ENCODE results near the gene CAB39.

The CAB39 gene

DNA sequence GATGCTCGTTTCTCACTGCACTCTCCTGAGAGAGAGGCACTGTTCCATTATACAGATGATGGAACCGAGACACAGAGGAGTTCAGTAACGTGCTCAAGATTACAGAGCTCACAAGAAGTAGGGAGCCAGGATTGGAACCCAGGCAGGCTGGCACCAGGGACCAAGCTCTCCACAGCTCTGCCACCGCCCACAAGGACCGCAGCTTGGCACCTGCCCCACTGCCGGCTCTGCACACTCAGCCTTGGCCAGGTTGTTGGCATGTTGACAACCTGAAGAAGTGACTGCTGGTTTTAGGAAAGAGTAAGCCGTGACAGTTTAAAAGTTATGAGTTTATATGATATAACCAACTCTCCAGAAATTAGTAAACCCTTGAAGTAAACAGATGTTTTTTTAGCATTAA, 104.1 kb downstream of the CAB39 start:
- Histone ChIP-seq H3K4me3 (replicated peaks; ENCODE audit: insufficient read depth, low read length) (no peak overlapping the region), H3K27me3 (ENCODE audit: insufficient read depth, poor library complexity, severe bottlenecking) (no peaks in the 10 kb centered on the region), H3K27ac (replicated peaks) (no peak overlapping the region)
- no peak for DNase-seq (ENCODE audit: low read depth in 1 of 2, low spot score in 1 of 2)
- TF ChIP-seq, protein P1, sequence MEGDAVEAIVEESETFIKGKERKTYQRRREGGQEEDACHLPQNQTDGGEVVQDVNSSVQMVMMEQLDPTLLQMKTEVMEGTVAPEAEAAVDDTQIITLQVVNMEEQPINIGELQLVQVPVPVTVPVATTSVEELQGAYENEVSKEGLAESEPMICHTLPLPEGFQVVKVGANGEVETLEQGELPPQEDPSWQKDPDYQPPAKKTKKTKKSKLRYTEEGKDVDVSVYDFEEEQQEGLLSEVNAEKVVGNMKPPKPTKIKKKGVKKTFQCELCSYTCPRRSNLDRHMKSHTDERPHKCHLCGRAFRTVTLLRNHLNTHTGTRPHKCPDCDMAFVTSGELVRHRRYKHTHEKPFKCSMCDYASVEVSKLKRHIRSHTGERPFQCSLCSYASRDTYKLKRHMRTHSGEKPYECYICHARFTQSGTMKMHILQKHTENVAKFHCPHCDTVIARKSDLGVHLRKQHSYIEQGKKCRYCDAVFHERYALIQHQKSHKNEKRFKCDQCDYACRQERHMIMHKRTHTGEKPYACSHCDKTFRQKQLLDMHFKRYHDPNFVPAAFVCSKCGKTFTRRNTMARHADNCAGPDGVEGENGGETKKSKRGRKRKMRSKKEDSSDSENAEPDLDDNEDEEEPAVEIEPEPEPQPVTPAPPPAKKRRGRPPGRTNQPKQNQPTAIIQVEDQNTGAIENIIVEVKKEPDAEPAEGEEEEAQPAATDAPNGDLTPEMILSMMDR (IDR thresholded peaks at IDR 0.05; ENCODE audit: insufficient read depth, low read length), result no peak
- TF ChIP-seq GABPA (IDR thresholded peaks at IDR 0.05; ENCODE audit: low read depth) (no peak), SPI1 (IDR thresholded peaks at IDR 0.05; ENCODE audit: borderline replicate concordance, low read depth) (no peak)

DNA sequence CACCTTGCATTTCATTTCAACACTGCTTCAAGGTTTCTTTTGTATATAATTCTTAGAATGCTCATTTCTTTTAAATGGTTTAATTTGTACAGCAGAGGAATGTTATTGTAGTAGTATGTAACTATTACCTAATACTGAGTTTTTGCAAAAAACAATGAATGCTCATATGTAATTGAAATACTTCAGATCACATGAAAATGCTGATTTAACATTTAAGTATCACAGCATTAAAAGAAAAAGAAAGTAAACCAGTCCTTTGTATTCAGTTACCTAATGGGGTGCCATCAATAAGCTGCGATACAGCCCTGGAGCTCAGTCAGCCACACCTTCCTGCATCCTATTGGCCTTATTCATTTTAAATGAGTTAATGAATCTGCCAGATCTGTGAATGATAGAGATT, 106.8 kb downstream of the CAB39 start:
- Histone ChIP-seq H3K27ac (replicated peaks) (no peak overlapping the region), H3K4me3 (replicated peaks; ENCODE audit: insufficient read depth, low read length) (no peak overlapping the region), H3K27me3 (ENCODE audit: insufficient read depth, poor library complexity, severe bottlenecking) (no peaks in the 10 kb centered on the region)
- TF ChIP-seq POLR2AphosphoS5 (IDR thresholded peaks at IDR 0.05; ENCODE audit: low read depth), result no peak
- TF ChIP-seq, protein P2, sequence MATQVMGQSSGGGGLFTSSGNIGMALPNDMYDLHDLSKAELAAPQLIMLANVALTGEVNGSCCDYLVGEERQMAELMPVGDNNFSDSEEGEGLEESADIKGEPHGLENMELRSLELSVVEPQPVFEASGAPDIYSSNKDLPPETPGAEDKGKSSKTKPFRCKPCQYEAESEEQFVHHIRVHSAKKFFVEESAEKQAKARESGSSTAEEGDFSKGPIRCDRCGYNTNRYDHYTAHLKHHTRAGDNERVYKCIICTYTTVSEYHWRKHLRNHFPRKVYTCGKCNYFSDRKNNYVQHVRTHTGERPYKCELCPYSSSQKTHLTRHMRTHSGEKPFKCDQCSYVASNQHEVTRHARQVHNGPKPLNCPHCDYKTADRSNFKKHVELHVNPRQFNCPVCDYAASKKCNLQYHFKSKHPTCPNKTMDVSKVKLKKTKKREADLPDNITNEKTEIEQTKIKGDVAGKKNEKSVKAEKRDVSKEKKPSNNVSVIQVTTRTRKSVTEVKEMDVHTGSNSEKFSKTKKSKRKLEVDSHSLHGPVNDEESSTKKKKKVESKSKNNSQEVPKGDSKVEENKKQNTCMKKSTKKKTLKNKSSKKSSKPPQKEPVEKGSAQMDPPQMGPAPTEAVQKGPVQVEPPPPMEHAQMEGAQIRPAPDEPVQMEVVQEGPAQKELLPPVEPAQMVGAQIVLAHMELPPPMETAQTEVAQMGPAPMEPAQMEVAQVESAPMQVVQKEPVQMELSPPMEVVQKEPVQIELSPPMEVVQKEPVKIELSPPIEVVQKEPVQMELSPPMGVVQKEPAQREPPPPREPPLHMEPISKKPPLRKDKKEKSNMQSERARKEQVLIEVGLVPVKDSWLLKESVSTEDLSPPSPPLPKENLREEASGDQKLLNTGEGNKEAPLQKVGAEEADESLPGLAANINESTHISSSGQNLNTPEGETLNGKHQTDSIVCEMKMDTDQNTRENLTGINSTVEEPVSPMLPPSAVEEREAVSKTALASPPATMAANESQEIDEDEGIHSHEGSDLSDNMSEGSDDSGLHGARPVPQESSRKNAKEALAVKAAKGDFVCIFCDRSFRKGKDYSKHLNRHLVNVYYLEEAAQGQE (IDR thresholded peaks at IDR 0.05; ENCODE audit: insufficient replicate concordance, low read depth), result no peak
- no peak for TF ChIP-seq GABPA (IDR thresholded peaks at IDR 0.05; ENCODE audit: low read depth)
- TF ChIP-seq, protein P1 (IDR thresholded peaks at IDR 0.05; ENCODE audit: insufficient read depth, low read length), result no peak
- TF ChIP-seq SPI1 (IDR thresholded peaks at IDR 0.05; ENCODE audit: borderline replicate concordance, low read depth), result no peak
- no peak for DNase-seq (ENCODE audit: low read depth in 1 of 2, low spot score in 1 of 2)

DNA sequence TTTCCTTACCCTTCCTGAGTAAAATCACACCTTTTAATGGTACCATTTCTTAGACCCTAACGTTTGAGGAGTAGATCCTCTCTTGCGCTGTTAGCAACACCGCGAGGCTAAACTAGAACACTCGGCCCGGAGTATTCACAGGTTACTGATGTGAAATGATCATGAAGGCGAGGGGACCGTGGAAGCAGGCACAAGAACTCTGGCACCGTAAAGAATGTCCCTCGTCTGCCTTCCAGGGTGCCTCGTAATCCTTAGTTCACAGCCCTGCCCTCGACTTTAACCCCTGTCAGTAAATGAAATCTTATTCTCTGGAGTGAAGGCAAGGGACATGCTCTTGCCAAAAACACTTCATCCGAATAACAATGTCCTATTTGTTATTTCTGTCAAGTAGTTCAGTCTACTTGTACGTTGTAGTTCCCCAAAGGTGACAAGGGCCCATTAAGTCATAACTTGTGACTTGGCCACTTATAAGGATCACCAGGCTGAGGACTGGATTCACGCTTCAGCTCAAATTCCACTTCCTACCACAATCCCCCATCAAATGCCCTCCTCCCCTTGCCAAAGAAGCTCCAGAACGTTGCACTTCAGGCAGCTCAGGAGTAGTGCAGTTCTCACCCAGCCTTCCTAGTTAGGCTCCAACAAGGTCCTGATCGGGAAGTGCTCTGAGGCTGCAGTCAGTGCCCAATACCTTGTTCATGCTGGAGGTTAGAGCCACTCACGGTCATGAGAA, 108.8 kb downstream of the CAB39 start:
- Histone ChIP-seq H3K4me3 (replicated peaks; ENCODE audit: insufficient read depth, low read length) (no peak overlapping the region), H3K27me3 (ENCODE audit: insufficient read depth, poor library complexity, severe bottlenecking) (no peaks in the 10 kb centered on the region), H3K27ac (replicated peaks) (no peak overlapping the region)
- TF ChIP-seq, protein P1 (IDR thresholded peaks at IDR 0.05; ENCODE audit: insufficient read depth, low read length), result no peak
- TF ChIP-seq GABPA (IDR thresholded peaks at IDR 0.05; ENCODE audit: low read depth), result no peak
- no peak for TF ChIP-seq SPI1 (IDR thresholded peaks at IDR 0.05; ENCODE audit: borderline replicate concordance, low read depth)
- TF ChIP-seq, protein P2 (IDR thresholded peaks at IDR 0.05; ENCODE audit: insufficient replicate concordance, low read depth), result no peak
- TF ChIP-seq POLR2AphosphoS5 (IDR thresholded peaks at IDR 0.05; ENCODE audit: low read depth), result no peak; the same call in 1 of the 2 replicates
- no peak for DNase-seq (ENCODE audit: low read depth in 1 of 2, low spot score in 1 of 2)
